Stomach (tissue), 9 donors: ENCODE results near the gene PLEKHG3. TPM values are rescaled to one million over a fixed set of nuclear protein-coding genes. Genes with fewer than 3 reads are reported as not detected.

Experiments
- DNase-seq, 2 donors: peaks; one replicate each; pipeline versions ENCODE4 v3.0.0 to v3.0.0-alpha.2; 2013 to 2019
- H3K27ac ChIP-seq, 5 donors: fragments of 200-600 bp in 4 of 5; sonication (generic) in 4 of 5; one replicate each; pipeline ENCODE4 v1.5.1; 2013 to 2019; ENCODE audit warnings: mild to moderate bottlenecking in 1 of 5, moderate library complexity in 1 of 5
- H3K27me3 ChIP-seq, 3 donors: fragments of 200-600 bp; sonication (generic); one replicate each; pipeline ENCODE4 v1.5.1; 2017 to 2019; ENCODE audit warnings: mixed run types in 1 of 3
- H3K36me3 ChIP-seq, 4 donors: fragments of 200-600 bp; sonication (generic); 1 replicate in 3 of 4; 2 replicates in 1 of 4; pipeline ENCODE4 v1.5.1; 2016 to 2019
- H3K4me1 ChIP-seq, 4 donors: fragments of 200-600 bp; sonication (generic); one replicate each; pipeline ENCODE4 v1.5.1; 2016 to 2019
- H3K4me3 ChIP-seq, 4 donors: fragments of 200-600 bp; sonication (generic) in 3 of 4; one replicate each; pipeline ENCODE4 v1.5.1; 2016 to 2019; ENCODE audit warnings: mild to moderate bottlenecking in 1 of 4
- H3K9me3 ChIP-seq, 4 donors: fragments of 200-600 bp; sonication (generic); one replicate each; pipeline ENCODE4 v1.5.1; 2016 to 2019
- EP300 ChIP-seq: sonication (generic); formaldehyde crosslinking; IDR thresholded peaks from one replicate; pipeline ENCODE4 v1.6.1; 2017; ENCODE audit warnings: antibody characterized with exemption
- POLR2A ChIP-seq, 4 donors: fragments of 450-650 bp; IDR thresholded peaks; one replicate each; pipeline ENCODE4 v1.6.1; 2016; ENCODE audit warnings: antibody characterized with exemption in 4 of 4, control low read depth in 2 of 4, mild to moderate bottlenecking in 1 of 4, moderate library complexity in 1 of 4
- POLR2AphosphoS5 ChIP-seq, 3 donors: sonication (generic); formaldehyde crosslinking; IDR thresholded peaks; one replicate each; pipeline ENCODE4 v1.6.1; 2016; ENCODE audit warnings: antibody characterized with exemption in 3 of 3
- WGBS, 5 donors: extraction: QIAGEN DNeasy Blood & Tissue Kit in 3 of 5; methylation state at CpG; one replicate each; pipeline versions ENCODE4 v1.1.5 to v1.1.7; 2013 to 2018; 5-methylcytosine and 5-hydroxymethylcytosine counted together
- intact Hi-C: fragments of 100-400 bp; cut with DNase I; formaldehyde crosslinking; loops from one replicate; pipeline ENCODE4 v1.15.1; 2023; ENCODE audit warnings: low total_unique reads
- polyA plus RNA-seq, 3 donors: library from polyadenylated mRNA; stranded (reverse); fragments of 200-250 nt; gene quantifications; one replicate each; pipeline ENCODE4 v1.2.3, GENCODE V29; 2013
- total RNA-seq, 5 donors: library from RNA; depleted of rRNA; stranded (reverse); fragments of >200 nt; gene quantifications; one replicate each; pipeline versions ENCODE4 v1.1.0 to v1.2.3, GENCODE V29; 2014 to 2016
- TF ChIP-seq, protein P1 (sequence below), 7 experiments: fragments of 450-650 bp in 4 of 7; fragments of 200-600 bp in 3 of 7; sonication (generic) in 3 of 7; IDR thresholded peaks; one replicate each; pipeline ENCODE4 v1.5.1; 2016 to 2019; ENCODE audit warnings: antibody characterized with exemption in 7 of 7, control low read depth in 2 of 7, mild to moderate bottlenecking in 1 of 7
- donor health status: healthy with polysubstance abuse.
- donor health status: Bipolar disorder and iron deficiency.
- donor health status: healthy.

The PLEKHG3 gene
- total and polyA plus RNA-seq, 8 donors = 7.3 to 292 (median 25.6) TPM

DNA sequence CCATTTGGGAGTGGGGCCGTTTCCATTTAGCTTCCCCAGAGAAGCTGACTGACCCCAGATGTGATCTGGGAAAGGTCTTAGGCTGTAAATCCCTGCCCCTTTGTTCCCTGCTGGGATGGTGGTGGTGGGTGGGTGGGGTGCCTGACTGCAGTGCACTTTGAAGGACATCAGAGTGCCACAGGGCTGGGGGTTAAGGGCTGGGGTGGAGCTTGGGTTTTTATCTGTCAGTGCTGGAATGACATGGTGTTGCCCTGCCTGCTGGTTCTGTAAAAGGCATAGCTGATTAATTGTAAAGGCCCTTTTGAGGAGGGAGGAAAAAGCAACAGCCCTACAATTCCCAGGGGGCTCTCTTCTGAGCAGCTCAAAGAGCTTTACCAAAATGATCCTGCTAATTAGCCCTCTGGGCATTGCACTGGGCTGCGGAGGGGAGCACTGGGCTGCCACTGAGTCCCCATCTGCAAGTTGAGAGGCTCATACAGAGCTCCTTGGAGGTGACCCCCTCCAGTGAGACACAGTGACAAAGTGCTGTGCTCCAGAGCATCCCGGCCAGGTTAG lies 21.1 kb downstream of the PLEKHG3 start:
- Histone ChIP-seq H3K4me3 (no peak overlapping the region), H3K36me3 (peaks cover 15 to 31% (median 30%) of the 10 kb centered on the region in 4 donors), H3K27me3 (no peaks in the 10 kb centered on the region), H3K27ac (peak overlapping the region in 4 of 5 donors; percentile 12 to 55 (median 20)), H3K9me3 (no peaks in the 10 kb centered on the region), H3K4me1 (peaks cover 64 to 74% (median 66%) of the 10 kb centered on the region in 4 donors)
- intact Hi-C loops = no loop called here
- TF ChIP-seq, protein P1, sequence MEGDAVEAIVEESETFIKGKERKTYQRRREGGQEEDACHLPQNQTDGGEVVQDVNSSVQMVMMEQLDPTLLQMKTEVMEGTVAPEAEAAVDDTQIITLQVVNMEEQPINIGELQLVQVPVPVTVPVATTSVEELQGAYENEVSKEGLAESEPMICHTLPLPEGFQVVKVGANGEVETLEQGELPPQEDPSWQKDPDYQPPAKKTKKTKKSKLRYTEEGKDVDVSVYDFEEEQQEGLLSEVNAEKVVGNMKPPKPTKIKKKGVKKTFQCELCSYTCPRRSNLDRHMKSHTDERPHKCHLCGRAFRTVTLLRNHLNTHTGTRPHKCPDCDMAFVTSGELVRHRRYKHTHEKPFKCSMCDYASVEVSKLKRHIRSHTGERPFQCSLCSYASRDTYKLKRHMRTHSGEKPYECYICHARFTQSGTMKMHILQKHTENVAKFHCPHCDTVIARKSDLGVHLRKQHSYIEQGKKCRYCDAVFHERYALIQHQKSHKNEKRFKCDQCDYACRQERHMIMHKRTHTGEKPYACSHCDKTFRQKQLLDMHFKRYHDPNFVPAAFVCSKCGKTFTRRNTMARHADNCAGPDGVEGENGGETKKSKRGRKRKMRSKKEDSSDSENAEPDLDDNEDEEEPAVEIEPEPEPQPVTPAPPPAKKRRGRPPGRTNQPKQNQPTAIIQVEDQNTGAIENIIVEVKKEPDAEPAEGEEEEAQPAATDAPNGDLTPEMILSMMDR (IDR thresholded peaks at IDR 0.05) = no peak
- TF ChIP-seq POLR2AphosphoS5 (IDR thresholded peaks at IDR 0.05) = no peak
- TF ChIP-seq EP300 = no peak
- TF ChIP-seq POLR2A (IDR thresholded peaks at IDR 0.05) = no peak
- no peak for DNase-seq
- WGBS, 5 donors = 25 to 86% (median 55%) methylated on average over 1 to 3 of the region's 3 CpGs

DNA sequence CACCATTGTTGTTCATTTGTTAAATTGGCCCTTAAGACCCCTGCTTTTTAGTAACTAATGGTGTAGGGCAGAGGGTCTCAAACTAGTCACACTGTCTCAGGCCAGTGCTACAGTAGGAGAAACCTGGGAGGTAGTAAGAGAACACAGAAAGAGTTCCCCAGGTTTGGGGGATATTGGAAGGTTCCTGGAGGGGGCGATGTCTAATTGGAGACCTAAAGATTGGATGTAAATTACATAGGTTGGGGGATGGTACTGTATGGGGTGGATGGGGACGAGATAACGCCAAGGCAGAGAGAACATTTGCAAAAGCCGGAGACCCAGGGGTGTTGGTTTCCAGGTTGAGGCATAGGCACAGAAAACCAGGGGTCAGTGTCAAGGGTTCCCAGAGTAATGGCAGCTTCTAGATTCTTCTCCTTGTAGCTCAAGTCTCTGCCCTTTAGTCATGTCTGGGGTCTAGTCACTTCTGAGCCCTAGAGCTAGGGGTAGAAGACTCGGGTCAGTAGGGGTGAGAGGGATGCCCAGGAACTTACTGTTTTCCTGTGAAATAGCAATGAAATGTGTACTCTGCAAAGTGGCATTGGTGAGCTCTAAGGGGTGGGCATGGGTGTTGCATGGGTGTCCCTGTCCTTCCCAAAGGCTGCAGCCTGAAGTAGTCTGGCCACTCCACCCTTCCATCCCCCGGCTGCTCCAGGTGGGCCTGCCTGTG lies 21.8 kb downstream of the PLEKHG3 start:
- H3K4me1 ChIP-seq = peaks cover 57 to 67% (median 59%) of the 10 kb centered on the region in 4 donors
- H3K9me3 ChIP-seq = no peaks in the 10 kb centered on the region
- H3K27ac ChIP-seq = peak overlapping the region in 4 of 5 donors; percentile 15 to 55 (median 42)
- TF ChIP-seq EP300 (no peak), POLR2AphosphoS5 (IDR thresholded peaks at IDR 0.05) (no peak), POLR2A (IDR thresholded peaks at IDR 0.05) (no peak)
- TF ChIP-seq, protein P1 (IDR thresholded peaks at IDR 0.05) = no peak
- H3K36me3 ChIP-seq = peaks cover 22 to 38% (median 37%) of the 10 kb centered on the region in 4 donors
- no peaks in the 10 kb centered on the region for H3K27me3 ChIP-seq
- no peak for DNase-seq
- 77 to 89% (median 81%) methylated on average over 5 to 6 of the region's 6 CpGs for whole genome bisulfite sequencing, 5 donors
- no peak overlapping the region for H3K4me3 ChIP-seq
- intact Hi-C loops = no loop called here

DNA sequence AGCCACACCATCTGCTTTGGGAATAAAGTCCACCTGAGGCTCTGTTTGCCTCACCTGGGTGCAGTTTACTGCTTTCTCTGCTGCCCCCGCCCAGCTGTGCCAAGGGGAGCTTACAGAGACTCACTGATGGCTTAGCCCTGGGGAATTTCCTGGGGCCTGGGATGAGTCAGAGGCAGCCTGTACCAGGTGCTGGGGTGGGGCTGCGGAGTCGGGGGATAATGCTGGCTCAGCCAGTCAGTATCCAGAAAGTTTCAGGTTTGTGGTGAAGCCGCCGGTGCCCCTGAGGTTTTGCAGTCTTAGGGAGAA lies 22.3 kb downstream of the PLEKHG3 start:
- DNase-seq = peak; percentile 62 to 91
- Histone ChIP-seq H3K4me1 (peaks cover 52 to 62% (median 54%) of the 10 kb centered on the region in 4 donors), H3K27ac (peak overlapping the region in 4 of 5 donors; percentile 15 to 55 (median 42)), H3K4me3 (no peak overlapping the region), H3K27me3 (no peaks in the 10 kb centered on the region), H3K9me3 (no peaks in the 10 kb centered on the region), H3K36me3 (peaks cover 27 to 43% (median 42%) of the 10 kb centered on the region in 4 donors)
- intact Hi-C loops = no loop called here
- 36 to 68% (median 47%) methylated on average over 3 to 5 of the region's 5 CpGs for WGBS, 5 donors
- peak in 2 of 3 donors; percentile 9 to 51 for TF ChIP-seq POLR2AphosphoS5 (IDR thresholded peaks at IDR 0.05)
- TF ChIP-seq POLR2A (IDR thresholded peaks at IDR 0.05) = no peak

DNA sequence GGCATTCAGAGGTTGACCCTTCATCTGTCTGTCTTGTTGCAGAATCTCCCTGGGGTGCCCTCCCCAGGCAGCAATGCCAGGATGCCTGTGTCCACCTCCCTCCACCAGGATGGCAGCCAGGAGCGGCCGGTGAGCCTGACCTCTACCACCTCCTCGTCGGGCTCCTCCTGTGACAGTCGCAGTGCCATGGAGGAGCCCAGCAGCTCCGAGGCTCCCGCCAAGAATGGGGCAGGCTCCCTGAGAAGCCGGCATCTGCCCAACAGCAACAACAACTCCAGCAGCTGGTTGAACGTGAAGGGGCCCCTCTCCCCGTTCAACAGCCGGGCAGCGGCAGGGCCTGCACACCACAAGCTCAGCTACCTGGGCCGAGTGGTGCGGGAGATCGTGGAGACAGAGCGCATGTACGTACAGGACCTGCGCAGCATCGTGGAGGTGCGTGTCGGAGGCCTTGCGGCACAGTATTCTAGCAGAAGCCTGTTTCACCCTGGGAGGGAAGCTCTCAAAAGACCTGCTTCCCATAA lies 23.4 kb downstream of the PLEKHG3 start:
- 89 to 95% (median 91%) methylated on average over 13 to 22 of the region's 22 CpGs for WGBS, 5 donors
- Histone ChIP-seq H3K36me3 (peaks cover 38 to 54% (median 53%) of the 10 kb centered on the region in 4 donors), H3K27me3 (no peaks in the 10 kb centered on the region), H3K4me1 (peaks cover 41 to 51% (median 44%) of the 10 kb centered on the region in 4 donors), H3K9me3 (no peaks in the 10 kb centered on the region), H3K4me3 (no peak overlapping the region), H3K27ac (no peak overlapping the region)
- TF ChIP-seq, protein P1 (IDR thresholded peaks at IDR 0.05) = no peak
- TF ChIP-seq POLR2A (IDR thresholded peaks at IDR 0.05) (no peak), EP300 (no peak), POLR2AphosphoS5 (IDR thresholded peaks at IDR 0.05) (no peak)
- no peak for DNase-seq
- intact Hi-C loops = no loop called here
